IMR-90 (cell line): ENCODE measurements around the gene KCNIP1. TPM values are rescaled to one million over a fixed set of nuclear protein-coding genes. Genes with fewer than 3 reads are reported as not detected.

ENCODE experiments used
- ATAC-seq: fragments of 200-7000 bp; cut with Tn5 transposase; 2 replicates; pipeline ENCODE4 v1.9.1; 2020; ENCODE audit warnings: low read depth, mild to moderate bottlenecking, moderate library complexity
- BruUV-seq: library from RNA; stranded (reverse); fragments of 400-500 nt; replicated peaks from 2 replicates; lab custom pipeline; 2021; lab: Mats Ljungman, UMichigan
- CTCF ChIA-PET: fragments of 300-600 bp; formaldehyde crosslinking; extraction: SDS; loops from one replicate; lab custom pipeline; 2021; ENCODE audit warnings: antibody characterized with exemption; lab: Yijun Ruan, JAX
- POLR2A ChIA-PET: fragments of 300-600 bp; sonication (Branson Sonifier 250); formaldehyde crosslinking; loops from one replicate; lab custom pipeline; 2022; ENCODE audit warnings: antibody characterized with exemption; ENCODE audit not compliant: unreplicated experiment; lab: Charles Lee
- DNase-seq: peaks from one replicate; pipeline ENCODE4 v3.0.0; 2013
- H2AFZ ChIP-seq: replicated peaks from 2 replicates; pipeline ENCODE3; 2013; ENCODE audit warnings: low read length, mild to moderate bottlenecking; ENCODE audit not compliant: poor library complexity
- H2AK5ac ChIP-seq: 2 replicates; pipeline ENCODE4 v1.6.1; 2013; ENCODE audit warnings: low read depth, low read length, inconsistent platforms
- H2AK9ac ChIP-seq: replicated peaks from 2 replicates; pipeline ENCODE3; 2013; ENCODE audit warnings: mild to moderate bottlenecking, low read depth, low read length, moderate library complexity; ENCODE audit not compliant: poor library complexity
- H2BK120ac ChIP-seq: 2 replicates; pipeline ENCODE4 v1.6.1; 2013; ENCODE audit warnings: low read depth, low read length, inconsistent platforms
- H2BK15ac ChIP-seq: 3 replicates; pipeline ENCODE4 v1.6.1; 2013; ENCODE audit warnings: low read depth, low read length, inconsistent platforms
- H2BK20ac ChIP-seq: 2 replicates; pipeline ENCODE4 v1.6.1; 2013; ENCODE audit warnings: low read depth, mild to moderate bottlenecking, inconsistent platforms, low read length, moderate library complexity
- H2BK5ac ChIP-seq: 2 replicates; pipeline ENCODE4 v1.6.1; 2013; ENCODE audit warnings: mild to moderate bottlenecking, low read depth, low read length, inconsistent platforms; ENCODE audit not compliant: poor library complexity, severe bottlenecking
- H3K14ac ChIP-seq: replicated peaks from 2 replicates; pipeline ENCODE4 v1.6.1; 2013; ENCODE audit warnings: low read depth, low read length, inconsistent platforms
- H3K18ac ChIP-seq: 2 replicates; pipeline ENCODE4 v1.6.1; 2013; ENCODE audit warnings: low read depth, low read length, control low read depth
- H3K23ac ChIP-seq: 2 replicates; pipeline ENCODE4 v1.6.1; 2013; ENCODE audit warnings: low read depth, low read length, inconsistent platforms
- H3K27ac ChIP-seq: 2 replicates; pipeline ENCODE4 v1.5.1; 2013; ENCODE audit warnings: mild to moderate bottlenecking, control low read depth, low read length; ENCODE audit not compliant: insufficient read depth
- H3K27me3 ChIP-seq: 2 replicates; pipeline ENCODE4 v1.6.1; 2013; ENCODE audit warnings: low read length; ENCODE audit not compliant: control insufficient read depth, insufficient read depth
- H3K36me3 ChIP-seq: 2 replicates; pipeline ENCODE4 v1.6.1; 2013; ENCODE audit warnings: low read length, mixed read lengths; ENCODE audit not compliant: control insufficient read depth, insufficient read depth
- H3K4ac ChIP-seq: 2 replicates; pipeline ENCODE4 v1.6.1; 2013; ENCODE audit warnings: low read depth, low read length, inconsistent platforms
- H3K4me1 ChIP-seq: 2 replicates; pipeline ENCODE4 v1.6.1; 2013; ENCODE audit warnings: low read length, mixed read lengths; ENCODE audit not compliant: control insufficient read depth, insufficient read depth
- H3K4me2 ChIP-seq: 2 replicates; pipeline ENCODE4 v1.6.1; 2013; ENCODE audit warnings: low read depth, mild to moderate bottlenecking, control low read depth, low read length, moderate library complexity
- H3K4me3 ChIP-seq: 2 replicates; pipeline ENCODE4 v1.5.1; 2013; ENCODE audit warnings: low read depth, mild to moderate bottlenecking, control low read depth, low read length, moderate library complexity; ENCODE audit not compliant: insufficient read depth
- H3K56ac ChIP-seq: 2 replicates; pipeline ENCODE4 v1.6.1; 2013; ENCODE audit warnings: low read length, inconsistent platforms; ENCODE audit not compliant: insufficient read depth; ENCODE audit errors: extremely low read depth
- H3K79me1 ChIP-seq, 2 experiments: 2 replicates each; pipeline ENCODE4 v1.6.1; 2013; ENCODE audit warnings: low read length in 2 of 2, inconsistent platforms in 1 of 2, low read depth in 1 of 2
- H3K9ac ChIP-seq: 2 replicates; pipeline ENCODE4 v1.6.1; 2013; ENCODE audit warnings: low read depth, low read length, control low read depth
- H3K9me1 ChIP-seq: 2 replicates; pipeline ENCODE4 v1.6.1; 2013; ENCODE audit warnings: low read length, inconsistent platforms; ENCODE audit not compliant: insufficient read depth
- H3K9me3 ChIP-seq: 2 replicates; pipeline ENCODE4 v1.6.1; 2013; ENCODE audit warnings: low read length; ENCODE audit not compliant: control insufficient read depth, insufficient read depth
- H4K20me1 ChIP-seq: 2 replicates; pipeline ENCODE4 v1.6.1; 2013; ENCODE audit warnings: low read length, inconsistent platforms; ENCODE audit not compliant: insufficient read depth
- H4K5ac ChIP-seq: 2 replicates; pipeline ENCODE4 v1.6.1; 2013; ENCODE audit warnings: mild to moderate bottlenecking, low read depth, low read length, control low read depth
- H4K8ac ChIP-seq, 2 experiments: 2 replicates each; pipeline ENCODE4 v1.6.1; 2013; ENCODE audit warnings: low read depth in 2 of 2, low read length in 2 of 2, control low read depth in 1 of 2, inconsistent platforms in 1 of 2
- H4K91ac ChIP-seq: 2 replicates; pipeline ENCODE4 v1.6.1; 2013; ENCODE audit warnings: low read depth, low read length, inconsistent platforms; ENCODE audit not compliant: insufficient read depth
- BHLHE40 ChIP-seq: fragments of 150-350 bp; IDR thresholded peaks from 2 replicates; pipeline ENCODE4 v1.6.1; 2016; ENCODE audit warnings: mild to moderate bottlenecking, low read depth, low read length
- CEBPB ChIP-seq: IDR thresholded peaks from 2 replicates; pipeline ENCODE4 v1.6.1; 2012; ENCODE audit warnings: low read depth, low read length, improper control_type of control experiment
- CHD1 ChIP-seq: IDR thresholded peaks from 2 replicates; pipeline ENCODE4 v1.6.1; 2012; ENCODE audit warnings: low read depth, low read length, improper control_type of control experiment
- ELK1 ChIP-seq: fragments of 150-350 bp; IDR thresholded peaks from 2 replicates; pipeline ENCODE4 v1.6.1; 2016; ENCODE audit warnings: low read depth, mild to moderate bottlenecking, low read length, moderate library complexity, borderline replicate concordance
- FOS ChIP-seq: fragments of 150-350 bp; IDR thresholded peaks from 2 replicates; pipeline ENCODE4 v1.6.1; 2016; ENCODE audit warnings: low read depth, low read length
- MAFK ChIP-seq: IDR thresholded peaks from 2 replicates; pipeline ENCODE4 v1.6.1; 2012; ENCODE audit warnings: low read depth, low read length, improper control_type of control experiment
- MAZ ChIP-seq: IDR thresholded peaks from 2 replicates; pipeline ENCODE4 v1.6.1; 2012; ENCODE audit warnings: low read depth, mild to moderate bottlenecking, low read length, improper control_type of control experiment, moderate library complexity, borderline replicate concordance
- MXI1 ChIP-seq: IDR thresholded peaks from 2 replicates; pipeline ENCODE4 v1.6.1; 2012; ENCODE audit warnings: low read depth, mild to moderate bottlenecking, low read length, moderate library complexity, borderline replicate concordance
- NFE2L2 ChIP-seq: fragments of 150-350 bp; IDR thresholded peaks from 2 replicates; pipeline ENCODE4 v1.6.1; 2016; ENCODE audit warnings: low read depth, mild to moderate bottlenecking, low read length
- POLR2A ChIP-seq: IDR thresholded peaks from 2 replicates; pipeline ENCODE4 v1.6.1; 2012; ENCODE audit warnings: mild to moderate bottlenecking, low read depth, low read length
- RAD21 ChIP-seq: IDR thresholded peaks from 2 replicates; pipeline ENCODE4 v1.6.1; 2012; ENCODE audit warnings: low read length, improper control_type of control experiment
- RCOR1 ChIP-seq: IDR thresholded peaks from 2 replicates; pipeline ENCODE4 v1.6.1; 2012; ENCODE audit warnings: mild to moderate bottlenecking, low read length, improper control_type of control experiment; ENCODE audit not compliant: insufficient replicate concordance
- RFX5 ChIP-seq: IDR thresholded peaks from 2 replicates; pipeline ENCODE4 v1.8.0; 2012; ENCODE audit warnings: low read depth, mild to moderate bottlenecking, low read length, moderate library complexity
- SMC3 ChIP-seq: fragments of 150-350 bp; IDR thresholded peaks from 2 replicates; pipeline ENCODE4 v1.6.1; 2016; ENCODE audit warnings: low read depth, mild to moderate bottlenecking, antibody characterized with exemption, low read length, moderate library complexity
- USF2 ChIP-seq: fragments of 150-350 bp; IDR thresholded peaks from 2 replicates; pipeline ENCODE4 v1.6.1; 2017; ENCODE audit warnings: mild to moderate bottlenecking, antibody characterized with exemption, low read length, low read depth
- WGBS, 2 experiments: methylation state at CpG; one replicate each; pipeline versions ENCODE4 v1.1.5 to v1.1.7; 2013; ENCODE audit warnings: missing lambda C conversion rate in 2 of 2; ENCODE audit not compliant: insufficient read length in 1 of 2; ENCODE audit errors: extremely low coverage in 2 of 2; 5-methylcytosine and 5-hydroxymethylcytosine counted together
- dilution Hi-C: fragments of 300-500 bp; cut with HindIII; formaldehyde crosslinking; loops from one replicate; pipeline ENCODE4 v1.14.3; 2018; ENCODE audit warnings: low sequenced_read_pairs; ENCODE audit not compliant: unreplicated experiment
- in situ Hi-C: fragments of 300-500 bp; cut with MboI; formaldehyde crosslinking; loops from 3 replicates; pipeline ENCODE4 v1.14.3; 2019; ENCODE audit warnings: low sequenced_read_pairs, inconsistent platforms, mixed read lengths
- intact Hi-C: fragments of 100-400 bp; cut with micrococcal nuclease; formaldehyde crosslinking; loops from 2 replicates; pipeline ENCODE4 v1.10.0; 2022
- polyA plus RNA-seq, 3 experiments: library from polyadenylated mRNA; depleted of rRNA; stranded (reverse); fragments of >200 nt; gene quantifications; 2 replicates each; pipeline ENCODE4 v1.2.3, GENCODE V29; 2012; ENCODE audit warnings: low replicate concordance in 1 of 3
- total RNA-seq: library from RNA; depleted of rRNA; stranded (reverse); fragments of >200 nt; gene quantifications from 2 replicates; pipeline ENCODE4 v1.2.3, GENCODE V29; 2012
- TF ChIP-seq, protein P1 (sequence below): conservative IDR thresholded peaks from 2 replicates; pipeline ENCODE4 v1.5.1; 2012; ENCODE audit warnings: mild to moderate bottlenecking, low read depth, low read length, improper control_type of control experiment

Gene KCNIP1
- total and polyA plus RNA-seq, 2 of the 4 experiments (the other 2 are of a cell fraction), result not detected

GRCh38 chr5:170771496-170771895 lies 267.7 kb downstream of the KCNIP1 start:
- Histone ChIP-seq H3K4me1 (no peaks in the 10 kb centered on the region), H4K8ac (no peak overlapping the region), H3K4me3 (no peak overlapping the region), H3K9me3 (no peaks in the 10 kb centered on the region), H4K20me1 (no peaks in the 10 kb centered on the region), H3K36me3 (no peaks in the 10 kb centered on the region), H2BK15ac (no peak overlapping the region), H3K9ac (no peak overlapping the region), H3K27me3 (peaks cover 15% of the 10 kb centered on the region), H3K9me1 (no peaks in the 10 kb centered on the region), H3K23ac (no peak overlapping the region), H3K56ac (no peak overlapping the region), H3K27ac (no peak overlapping the region), H2BK120ac (no peak overlapping the region), H3K18ac (no peak overlapping the region), H3K79me1 (no peaks in the 10 kb centered on the region), H2BK20ac (no peak overlapping the region), H4K91ac (no peak overlapping the region), H3K4me2 (no peak overlapping the region), H2AK5ac (no peak overlapping the region), H2BK5ac (no peak overlapping the region), H2AK9ac (no peak overlapping the region), H3K4ac (no peak overlapping the region), H4K5ac (no peak overlapping the region), H2AFZ (no peak overlapping the region), H3K14ac (no peak overlapping the region)
- POLR2A ChIA-PET, result no interaction called here
- CTCF ChIA-PET, result no interaction called here
- TF ChIP-seq MAFK (no peak), FOS (no peak), CHD1 (no peak), RCOR1 (no peak), USF2 (no peak), POLR2A (no peak), NFE2L2 (no peak), ELK1 (no peak), RAD21 (no peak), BHLHE40 (no peak), SMC3 (no peak), RFX5 (no peak), MAZ (no peak), CEBPB (no peak), MXI1 (no peak)
- TF ChIP-seq, protein P1, sequence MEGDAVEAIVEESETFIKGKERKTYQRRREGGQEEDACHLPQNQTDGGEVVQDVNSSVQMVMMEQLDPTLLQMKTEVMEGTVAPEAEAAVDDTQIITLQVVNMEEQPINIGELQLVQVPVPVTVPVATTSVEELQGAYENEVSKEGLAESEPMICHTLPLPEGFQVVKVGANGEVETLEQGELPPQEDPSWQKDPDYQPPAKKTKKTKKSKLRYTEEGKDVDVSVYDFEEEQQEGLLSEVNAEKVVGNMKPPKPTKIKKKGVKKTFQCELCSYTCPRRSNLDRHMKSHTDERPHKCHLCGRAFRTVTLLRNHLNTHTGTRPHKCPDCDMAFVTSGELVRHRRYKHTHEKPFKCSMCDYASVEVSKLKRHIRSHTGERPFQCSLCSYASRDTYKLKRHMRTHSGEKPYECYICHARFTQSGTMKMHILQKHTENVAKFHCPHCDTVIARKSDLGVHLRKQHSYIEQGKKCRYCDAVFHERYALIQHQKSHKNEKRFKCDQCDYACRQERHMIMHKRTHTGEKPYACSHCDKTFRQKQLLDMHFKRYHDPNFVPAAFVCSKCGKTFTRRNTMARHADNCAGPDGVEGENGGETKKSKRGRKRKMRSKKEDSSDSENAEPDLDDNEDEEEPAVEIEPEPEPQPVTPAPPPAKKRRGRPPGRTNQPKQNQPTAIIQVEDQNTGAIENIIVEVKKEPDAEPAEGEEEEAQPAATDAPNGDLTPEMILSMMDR, result no peak
- in situ Hi-C loops (no loop called here), intact Hi-C loops (no loop called here), dilution Hi-C loops (no loop called here)
- BruUV-seq, result no TSS peak
- 62% methylated on average over 9 of the region's 15 CpGs; no CpG with 5 or more reads in 1 of the 2 experiments for WGBS, 2 experiments
- no peak for DNase-seq
- no peak for ATAC-seq
